Measurements from ENCODE around the gene BFSP2.

Gene BFSP2

GRCh38 chr3:133413161-133414020 is 13.5 kb downstream of the BFSP2 start:
- no peak for DNase-seq (ENCODE audit: low spot score)
- Histone ChIP-seq H3K4me3 (peak overlapping the region; percentile 57), H3K27ac (no peak overlapping the region)
- TF ChIP-seq CTCF (IDR thresholded peaks at IDR 0.05), result no peak

- peak overlapping the region; percentile 57 for H3K4me3 ChIP-seq
- DNase-seq (ENCODE audit: low spot score), result no peak
- H3K27ac ChIP-seq, result no peak overlapping the region
- no peak for TF ChIP-seq CTCF (IDR thresholded peaks at IDR 0.05)
These were observed 14.2 kb downstream of the BFSP2 start for GRCh38 chr3:133414021-133414392.

- TF ChIP-seq CTCF (IDR thresholded peaks at IDR 0.05), result no peak
- no peak overlapping the region for H3K27ac ChIP-seq
- DNase-seq (ENCODE audit: low spot score), result no peak
- H3K4me3 ChIP-seq, result no peak overlapping the region
These were observed 18.5 kb downstream of the BFSP2 start for GRCh38 chr3:133418361-133418760.

GRCh38 chr3:133419151-133419909 is 19.5 kb downstream of the BFSP2 start:
- H3K4me3 ChIP-seq, result no peak overlapping the region
- DNase-seq (ENCODE audit: low spot score), result no peak
- TF ChIP-seq CTCF (IDR thresholded peaks at IDR 0.05), result no peak

GRCh38 chr3:133424937-133425869 is 25.3 kb downstream of the BFSP2 start:
- no peak for TF ChIP-seq CTCF (IDR thresholded peaks at IDR 0.05)
- H3K27ac ChIP-seq, result no peak overlapping the region
- no peak for DNase-seq (ENCODE audit: low spot score)
- H3K4me3 ChIP-seq, result no peak overlapping the region

More at GRCh38 chr3:133419151-133419909, 19.5 kb downstream of the BFSP2 start:
- H3K27ac ChIP-seq, result no peak overlapping the region

GRCh38 chr3:133425898-133426297 is 26.0 kb downstream of the BFSP2 start:
- no peak overlapping the region for H3K27ac ChIP-seq
- H3K4me3 ChIP-seq, result no peak overlapping the region
- TF ChIP-seq CTCF (IDR thresholded peaks at IDR 0.05), result no peak
- no peak for DNase-seq (ENCODE audit: low spot score)

Data from coronary artery (tissue), 2 donors.